ENCODE data around the gene POLR1D.
A peak's percentile ranks its signal among the peaks of the same experiment; 100 is the strongest.

Gene POLR1D

GRCh38 chr13:27638001-27638400, 16.3 kb downstream of the POLR1D start:
- peaks cover 9% of the 10 kb centered on the region; the same call in 1 of the 2 replicates for H3K36me3 ChIP-seq (ENCODE audit: insufficient read depth, low read length)
- DNase-seq (ENCODE audit: low read depth, low spot score), result no peak
- no peaks in the 10 kb centered on the region for H3K9me3 ChIP-seq (ENCODE audit: low read depth, low read length)
- H3K9ac ChIP-seq (ENCODE audit: insufficient read length), result no peak overlapping the region
- 0 out of 2 replicates have a peak overlapping the region, but pooled peaks have one; percentile 28 for H3K27ac ChIP-seq
- H3K4me3 ChIP-seq, result no peak overlapping the region
- TF ChIP-seq FOXP2 (optimal IDR thresholded peaks at IDR 0.05; ENCODE audit: control extremely low read depth, extremely low read length, insufficient read depth) (no peak), EZH2 (IDR thresholded peaks at IDR 0.05) (no peak), POLR2AphosphoS5 (IDR thresholded peaks at IDR 0.05; ENCODE audit: borderline replicate concordance, low read depth, low read length) (no peak)

GRCh38 chr13:27638521-27638920, 16.8 kb downstream of the POLR1D start:
- TF ChIP-seq POLR2AphosphoS5 (IDR thresholded peaks at IDR 0.05; ENCODE audit: borderline replicate concordance, low read depth, low read length), result no peak
- TF ChIP-seq EZH2 (IDR thresholded peaks at IDR 0.05), result no peak
- TF ChIP-seq FOXP2 (optimal IDR thresholded peaks at IDR 0.05; ENCODE audit: control extremely low read depth, extremely low read length, insufficient read depth), result no peak
- Histone ChIP-seq H3K36me3 (ENCODE audit: insufficient read depth, low read length) (peaks cover 9% of the 10 kb centered on the region; the same call in 1 of the 2 replicates), H3K9me3 (ENCODE audit: low read depth, low read length) (no peaks in the 10 kb centered on the region), H3K4me3 (no peak overlapping the region), H3K27ac (0 out of 2 replicates have a peak overlapping the region, but pooled peaks have one; percentile 28), H3K9ac (ENCODE audit: insufficient read length) (no peak overlapping the region)
- DNase-seq (ENCODE audit: low read depth, low spot score), result no peak

- TF ChIP-seq POLR2AphosphoS5 (IDR thresholded peaks at IDR 0.05; ENCODE audit: borderline replicate concordance, low read depth, low read length) (no peak), FOXP2 (optimal IDR thresholded peaks at IDR 0.05; ENCODE audit: control extremely low read depth, extremely low read length, insufficient read depth) (no peak), EZH2 (IDR thresholded peaks at IDR 0.05) (no peak)
- DNase-seq (ENCODE audit: low read depth, low spot score), result no peak
- Histone ChIP-seq H3K36me3 (ENCODE audit: insufficient read depth, low read length) (peaks cover 5% of the 10 kb centered on the region; the same call in 1 of the 2 replicates), H3K9me3 (ENCODE audit: low read depth, low read length) (no peaks in the 10 kb centered on the region), H3K9ac (ENCODE audit: insufficient read length) (no peak overlapping the region), H3K4me3 (no peak overlapping the region), H3K27ac (no peak overlapping the region)
Measured at GRCh38 chr13:27639186-27639585, 17.5 kb downstream of the POLR1D start.

GRCh38 chr13:27641711-27642502, 20.2 kb downstream of the POLR1D start:
- no peak for TF ChIP-seq EZH2 (IDR thresholded peaks at IDR 0.05)
- no peak for TF ChIP-seq FOXP2 (optimal IDR thresholded peaks at IDR 0.05; ENCODE audit: control extremely low read depth, extremely low read length, insufficient read depth)
- no peak overlapping the region for H3K4me3 ChIP-seq
- no peaks in the 10 kb centered on the region for H3K9me3 ChIP-seq (ENCODE audit: low read depth, low read length)
- H3K36me3 ChIP-seq (ENCODE audit: insufficient read depth, low read length), result peaks cover 3% of the 10 kb centered on the region; the same call in 1 of the 2 replicates
- DNase-seq (ENCODE audit: low read depth, low spot score), result no peak
- H3K27ac ChIP-seq, result no peak overlapping the region
- H3K9ac ChIP-seq (ENCODE audit: insufficient read length), result no peak overlapping the region

GRCh38 chr13:27643334-27644132, 21.8 kb downstream of the POLR1D start:
- Histone ChIP-seq H3K4me3 (no peak overlapping the region), H3K9ac (ENCODE audit: insufficient read length) (no peak overlapping the region), H3K27ac (no peak overlapping the region; the same call in 1 of the 2 replicates), H3K9me3 (ENCODE audit: low read depth, low read length) (no peaks in the 10 kb centered on the region), H3K36me3 (ENCODE audit: insufficient read depth, low read length) (peaks cover 9% of the 10 kb centered on the region)
- DNase-seq (ENCODE audit: low read depth, low spot score), result no peak
- no peak for TF ChIP-seq POLR2AphosphoS5 (IDR thresholded peaks at IDR 0.05; ENCODE audit: borderline replicate concordance, low read depth, low read length)

- Histone ChIP-seq H3K27ac (peak overlapping the region; percentile 16; the same call in 1 of the 2 replicates), H3K9me3 (ENCODE audit: low read depth, low read length) (0 out of 2 replicates have a peak, but pooled peaks cover 7% of the 10 kb centered on the region), H3K9ac (ENCODE audit: insufficient read length) (no peak overlapping the region), H3K4me3 (no peak overlapping the region), H3K36me3 (ENCODE audit: insufficient read depth, low read length) (peaks cover 16% of the 10 kb centered on the region)
- TF ChIP-seq POLR2AphosphoS5 (IDR thresholded peaks at IDR 0.05; ENCODE audit: borderline replicate concordance, low read depth, low read length) (no peak), FOXP2 (optimal IDR thresholded peaks at IDR 0.05; ENCODE audit: control extremely low read depth, extremely low read length, insufficient read depth) (no peak), EZH2 (IDR thresholded peaks at IDR 0.05) (no peak)
- no peak for DNase-seq (ENCODE audit: low read depth, low spot score)
Measured at GRCh38 chr13:27644302-27644701, 22.6 kb downstream of the POLR1D start.

GRCh38 chr13:27650312-27650711, 28.6 kb downstream of the POLR1D start:
- no peak for DNase-seq (ENCODE audit: low read depth, low spot score)
- no peak overlapping the region for H3K4me3 ChIP-seq
- peaks cover 55% of the 10 kb centered on the region for H3K36me3 ChIP-seq (ENCODE audit: insufficient read depth, low read length)
- TF ChIP-seq POLR2AphosphoS5 (IDR thresholded peaks at IDR 0.05; ENCODE audit: borderline replicate concordance, low read depth, low read length), result no peak
- no peak for TF ChIP-seq FOXP2 (optimal IDR thresholded peaks at IDR 0.05; ENCODE audit: control extremely low read depth, extremely low read length, insufficient read depth)
- TF ChIP-seq EZH2 (IDR thresholded peaks at IDR 0.05), result no peak
- no peak overlapping the region for H3K9ac ChIP-seq (ENCODE audit: insufficient read length)
- H3K27ac ChIP-seq, result no peak overlapping the region
- H3K9me3 ChIP-seq (ENCODE audit: low read depth, low read length), result peaks cover 12% of the 10 kb centered on the region; the same call in 1 of the 2 replicates

- no peak for TF ChIP-seq POLR2AphosphoS5 (IDR thresholded peaks at IDR 0.05; ENCODE audit: borderline replicate concordance, low read depth, low read length)
- TF ChIP-seq FOXP2 (optimal IDR thresholded peaks at IDR 0.05; ENCODE audit: control extremely low read depth, extremely low read length, insufficient read depth), result no peak
- TF ChIP-seq EZH2 (IDR thresholded peaks at IDR 0.05), result no peak
Measured at GRCh38 chr13:27654059-27654458, 32.4 kb downstream of the POLR1D start.

More at GRCh38 chr13:27654059-27654458, 32.4 kb downstream of the POLR1D start:
- no peak overlapping the region for H3K4me3 ChIP-seq
- H3K27ac ChIP-seq, result no peak overlapping the region
- peaks cover 41% of the 10 kb centered on the region for H3K36me3 ChIP-seq (ENCODE audit: insufficient read depth, low read length)
- H3K9me3 ChIP-seq (ENCODE audit: low read depth, low read length), result peaks cover 7% of the 10 kb centered on the region; the same call in 1 of the 2 replicates
- DNase-seq (ENCODE audit: low read depth, low spot score), result no peak
- no peak overlapping the region for H3K9ac ChIP-seq (ENCODE audit: insufficient read length)

Data from SK-N-MC (cell line).